GM18499 (cell line): ENCODE results near the gene SYTL3.
"Not testable (repeated sequence)": the region's sequence is repeated elsewhere in the genome, so short reads cannot be mapped to it uniquely, and the experiment has no call there.

ENCODE experiments used
- ATAC-seq: cut with Tn5 transposase; IDR thresholded peaks from one replicate; pipeline ENCODE4 v1.9.1; 2021; ENCODE audit warnings: moderate number of reproducible peaks; ENCODE audit not compliant: insufficient read depth, unreplicated experiment

The SYTL3 gene

DNA sequence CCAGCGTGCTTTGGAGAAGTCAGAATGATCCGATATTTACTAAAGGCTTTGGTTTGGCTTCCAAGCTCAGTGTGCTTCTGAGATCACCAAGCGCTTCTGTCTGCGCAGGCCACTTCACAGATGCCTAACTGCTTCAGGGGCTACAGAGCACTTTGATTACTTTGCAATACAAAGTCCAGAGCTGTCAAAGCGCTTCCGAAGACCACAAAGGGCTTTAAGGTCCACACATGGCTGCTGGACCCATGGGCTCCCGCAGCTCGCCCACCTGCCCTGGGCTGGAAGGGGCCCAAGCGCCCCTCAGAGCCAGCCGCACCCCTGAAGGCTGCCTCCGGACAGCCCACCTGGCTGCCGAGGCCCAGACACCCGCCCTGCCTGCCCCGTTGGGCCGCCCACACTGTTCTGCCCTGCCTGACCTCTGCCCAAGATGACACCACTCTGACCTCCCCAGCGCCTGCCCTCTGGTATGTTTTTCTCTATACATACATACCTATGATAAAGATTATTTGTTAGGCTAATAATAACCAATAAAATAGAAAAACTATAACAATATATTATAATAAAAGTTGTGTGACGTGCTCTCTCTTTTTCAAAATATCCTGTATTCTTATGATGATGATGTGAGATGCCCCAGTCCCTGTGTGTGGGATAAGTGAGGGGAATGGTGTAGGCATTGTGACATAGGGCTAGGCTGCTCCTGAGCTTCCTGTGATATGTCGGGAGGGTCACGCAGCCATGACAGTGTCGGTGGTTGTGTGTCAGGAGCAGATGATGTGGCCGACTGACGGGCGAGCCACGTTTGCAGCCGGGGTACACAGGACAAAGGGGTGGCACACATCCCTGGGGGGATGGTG is 27.9 kb upstream of the SYTL3 start:
- no peak for ATAC-seq

DNA sequence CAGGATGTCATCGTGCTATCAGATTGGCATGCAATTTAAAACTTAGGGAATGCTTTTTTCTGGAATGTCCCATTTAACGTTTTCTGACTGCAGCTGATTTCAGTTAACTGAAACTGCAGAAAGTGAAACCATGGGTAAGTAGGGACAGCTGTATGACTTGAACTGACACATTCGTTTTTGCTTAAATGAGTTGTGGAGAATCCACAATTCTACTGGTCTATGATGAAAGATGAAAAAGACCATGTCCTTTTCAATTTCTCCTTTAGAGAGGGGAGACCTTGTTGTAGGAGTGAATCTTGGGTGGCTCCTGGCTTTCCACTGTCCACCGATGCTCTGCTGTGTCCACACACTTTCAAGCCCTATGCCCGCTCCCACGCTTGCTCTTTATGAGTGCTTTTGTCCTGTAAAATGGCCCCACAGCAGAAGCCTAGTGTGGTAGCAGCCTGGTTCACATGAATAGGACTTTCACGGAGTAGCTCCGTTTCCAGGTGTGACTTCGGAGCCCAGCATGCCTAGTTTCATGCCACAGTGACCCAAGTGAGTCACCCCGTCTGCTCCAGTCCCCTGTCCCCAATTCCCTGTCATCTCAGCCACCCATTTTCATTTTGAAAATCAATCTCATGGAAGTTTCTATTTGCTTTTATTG is 27.2 kb upstream of the SYTL3 start:
- no peak for ATAC-seq

- ATAC-seq = no peak
These were observed 24.9 kb upstream of the SYTL3 start for GRCh38 chr6:158624684-158625682.

GRCh38 chr6:158625881-158626305 is 24.0 kb upstream of the SYTL3 start:
- ATAC-seq = no peak

DNA sequence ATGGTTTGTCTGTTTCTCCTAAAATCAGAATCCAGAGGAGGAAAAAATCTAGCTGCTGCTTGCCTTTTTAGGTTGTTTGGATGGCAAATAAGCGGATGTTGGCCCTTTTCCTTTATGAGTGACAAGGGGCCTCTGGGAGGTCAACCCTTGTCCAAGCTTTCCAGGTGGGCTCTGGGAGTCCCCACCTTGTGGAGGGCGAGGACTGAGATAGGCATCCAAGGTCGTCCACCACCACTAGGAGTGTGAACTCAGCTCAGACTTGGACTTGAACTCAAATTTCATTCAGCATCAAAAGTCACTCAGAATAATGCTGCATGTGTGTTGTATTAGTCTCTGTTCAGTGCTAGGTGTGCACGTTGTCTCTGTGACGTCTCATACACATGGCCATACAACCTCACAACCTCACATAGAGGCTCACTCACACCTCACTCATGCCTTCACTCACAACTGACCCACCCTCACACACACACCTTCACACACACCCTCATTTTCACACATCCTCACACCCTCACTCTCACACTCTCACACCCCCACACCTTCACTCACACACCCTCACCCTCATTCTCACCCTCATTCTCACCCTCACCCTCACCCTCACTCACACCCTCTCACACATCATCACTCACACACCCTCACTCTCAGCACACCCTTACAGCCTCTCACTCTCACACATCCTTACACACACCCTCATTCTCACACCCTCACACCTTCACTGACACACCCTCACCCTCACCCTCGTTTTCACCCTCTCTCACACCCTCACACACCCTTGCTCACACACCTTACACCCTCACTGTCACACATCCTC is 23.3 kb upstream of the SYTL3 start:
- no peak for ATAC-seq

GRCh38 chr6:158627168-158627939 is 22.5 kb upstream of the SYTL3 start:
- ATAC-seq = no peak

DNA sequence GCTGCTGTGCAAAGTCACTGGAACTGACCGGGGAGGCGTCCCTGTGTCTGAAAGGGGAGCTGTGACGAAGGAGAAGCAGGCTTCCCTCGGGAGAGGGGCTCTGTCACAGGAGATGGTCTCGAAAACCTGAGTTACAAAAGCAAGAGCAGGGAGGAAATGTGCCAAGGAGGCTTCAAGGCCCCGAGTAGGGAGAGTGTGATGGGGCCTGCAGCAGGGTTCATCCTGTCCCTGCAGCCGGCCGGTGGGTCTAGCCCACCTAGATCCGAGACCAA is 22.0 kb upstream of the SYTL3 start:
- no peak for ATAC-seq

DNA sequence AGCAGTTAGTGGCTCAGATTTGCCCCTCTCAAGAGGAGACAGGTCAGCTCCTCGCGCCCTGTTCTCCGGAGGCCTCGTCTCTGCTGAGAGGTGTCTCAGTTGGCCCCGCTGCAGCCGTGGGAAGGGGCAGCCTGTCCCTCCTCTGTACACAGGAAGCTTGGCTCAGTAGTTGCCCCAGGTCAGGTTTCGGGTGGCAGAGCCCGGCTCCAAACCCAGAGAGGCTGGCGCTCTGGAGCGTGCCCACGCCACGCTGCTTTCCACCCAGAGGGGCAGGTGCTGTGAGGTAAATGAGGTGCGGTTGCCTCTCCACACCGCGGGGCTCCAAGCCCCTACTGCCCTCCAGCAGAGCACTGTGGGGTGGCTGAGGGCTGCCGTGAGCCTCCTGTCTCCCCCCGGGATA is 21.3 kb upstream of the SYTL3 start:
- no peak for ATAC-seq

- no peak for ATAC-seq
These were observed 20.3 kb upstream of the SYTL3 start for GRCh38 chr6:158629367-158630221.

GRCh38 chr6:158630938-158631616 is 18.8 kb upstream of the SYTL3 start:
- ATAC-seq = no peak

- no peak for ATAC-seq
These were observed 17.9 kb upstream of the SYTL3 start for GRCh38 chr6:158631678-158632537.

DNA sequence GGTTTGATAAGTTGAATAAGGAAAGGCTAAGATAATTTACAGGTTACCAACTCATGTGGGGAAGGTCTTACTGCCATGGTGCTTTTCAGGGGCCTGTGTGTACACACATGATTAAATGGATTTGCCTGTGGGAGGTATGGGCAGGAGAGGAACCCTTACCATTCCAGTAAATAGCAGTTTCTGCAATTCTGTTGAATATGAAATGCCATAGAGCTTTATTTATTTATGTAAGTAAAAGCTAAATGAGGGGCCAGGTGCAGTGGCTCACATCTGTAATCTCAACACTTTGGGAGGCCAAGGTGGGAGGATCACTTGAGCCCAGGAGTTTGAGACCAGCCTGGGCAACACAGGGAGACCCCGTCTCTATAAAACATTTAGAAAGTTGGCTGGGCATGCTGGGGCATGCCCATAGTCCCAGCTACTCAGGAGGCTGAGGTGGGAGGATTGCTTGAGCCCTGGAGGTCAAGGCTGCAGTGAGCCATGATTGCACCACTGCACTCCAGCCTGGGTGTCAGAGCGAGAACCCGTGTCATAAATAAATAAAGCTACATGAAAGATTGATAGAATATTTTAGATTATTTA is 17.2 kb upstream of the SYTL3 start:
- ATAC-seq = not testable (repeated sequence)

GRCh38 chr6:158633127-158633526 is 16.7 kb upstream of the SYTL3 start:
- ATAC-seq = no peak

DNA sequence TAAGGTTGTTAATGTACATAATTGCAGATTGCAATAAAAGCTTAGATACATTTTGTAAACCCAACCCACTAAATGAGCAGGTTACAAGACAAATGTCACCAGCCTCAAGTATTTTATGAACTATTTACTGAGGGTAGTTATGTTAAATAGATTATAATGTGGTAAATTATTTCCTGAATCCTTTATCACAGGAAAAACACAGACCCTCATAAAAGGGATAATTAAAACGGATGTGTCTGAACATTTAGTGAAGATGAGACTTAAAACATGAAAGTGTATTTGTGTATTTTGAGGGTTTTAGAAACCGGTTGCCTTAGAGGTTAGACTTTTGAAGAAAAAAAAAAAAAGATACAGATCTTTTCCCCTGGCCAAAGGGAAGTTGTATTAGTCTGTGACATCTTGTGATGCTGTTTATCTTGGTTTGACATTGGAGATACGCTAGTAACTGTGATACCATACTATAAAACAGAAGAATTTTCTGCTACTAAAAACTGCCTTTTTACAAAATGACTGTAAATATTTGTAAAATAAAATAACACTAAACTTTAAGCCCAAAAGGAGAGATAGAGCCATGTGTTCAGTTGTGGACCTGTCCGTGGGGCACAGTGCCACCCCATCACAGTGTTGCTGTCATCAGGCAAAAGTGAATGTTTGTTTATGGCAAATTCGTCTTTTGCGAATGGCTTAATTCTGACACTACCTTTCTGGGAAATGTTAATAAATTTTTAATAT is 15.0 kb upstream of the SYTL3 start:
- no peak for ATAC-seq

DNA sequence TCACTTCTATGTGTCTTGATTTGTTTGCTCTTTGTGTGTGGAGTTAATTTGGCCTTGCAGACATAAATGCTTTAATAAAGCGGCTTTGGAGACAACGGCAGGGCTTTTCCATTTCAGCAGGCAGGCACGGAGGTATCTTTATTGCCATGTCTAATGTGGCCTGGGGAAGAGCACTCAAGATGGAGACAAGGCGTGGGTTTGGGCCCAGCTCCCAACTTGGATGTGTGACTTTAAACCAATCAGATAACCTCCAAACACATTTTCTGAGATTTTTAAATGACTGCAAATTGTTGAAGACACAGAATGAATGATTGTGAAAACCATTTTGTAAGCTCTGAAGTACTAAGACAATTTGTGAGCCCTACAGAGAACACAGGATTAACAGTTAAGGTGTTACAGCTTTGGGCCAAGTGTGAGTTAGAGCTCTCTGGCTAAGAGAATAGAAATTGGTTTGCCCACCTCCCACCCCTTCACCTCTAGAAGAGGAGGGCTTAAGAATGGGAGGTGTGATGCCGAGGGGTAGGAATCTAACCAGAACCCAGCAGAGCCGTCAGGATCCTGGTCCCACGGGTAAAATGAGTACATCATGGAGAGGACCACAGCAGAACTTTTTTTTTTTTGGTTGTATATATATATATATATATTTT is 14.3 kb upstream of the SYTL3 start:
- ATAC-seq = no peak
